Mammary epithelial cell (primary cell): Measurements from ENCODE around the gene IL1F10.

ENCODE experiments used
- CTCF ChIP-seq, 2 donors: IDR thresholded peaks in 1 of 2; conservative IDR thresholded peaks in 1 of 2; 2 replicates each; pipeline ENCODE4 v1.5.1; 2011 to 2012; ENCODE audit warnings: inconsistent platforms in 2 of 2, low read length in 2 of 2, mild to moderate bottlenecking in 2 of 2, control low read depth in 1 of 2, low read depth in 1 of 2; ENCODE audit not compliant: insufficient read depth in 1 of 2; ENCODE audit errors: extremely low read depth in 1 of 2
- EZH2 ChIP-seq: IDR thresholded peaks from 2 replicates; pipeline ENCODE4 v1.6.1; 2012; ENCODE audit warnings: low read length, inconsistent platforms, borderline replicate concordance

GRCh38 chr2:113075030-113075429, 7.3 kb downstream of the IL1F10 start:
- TF ChIP-seq CTCF (conservative IDR thresholded peaks at IDR 0.05 in 1 of 2, IDR thresholded peaks at IDR 0.05 in 1 of 2; ENCODE audit: extremely low read depth in 1 of 2, insufficient read depth in 1 of 2, low read depth in 1 of 2, low read length in 2 of 2) = no peak
- TF ChIP-seq EZH2 = no peak
